A549 (cell line): ENCODE measurements around the gene GDF7.

Experiments used
- POLR2AphosphoS2 ChIP-seq: conservative IDR thresholded peaks from 2 replicates; pipeline ENCODE4 v1.6.1; 2012; ENCODE audit warnings: low read length, improper control_type of control experiment, inconsistent platforms
- USF2 ChIP-seq: fragments of 450-650 bp; IDR thresholded peaks from 2 replicates; pipeline ENCODE4 v1.6.1; 2014; ENCODE audit warnings: antibody characterized with exemption

DNA sequence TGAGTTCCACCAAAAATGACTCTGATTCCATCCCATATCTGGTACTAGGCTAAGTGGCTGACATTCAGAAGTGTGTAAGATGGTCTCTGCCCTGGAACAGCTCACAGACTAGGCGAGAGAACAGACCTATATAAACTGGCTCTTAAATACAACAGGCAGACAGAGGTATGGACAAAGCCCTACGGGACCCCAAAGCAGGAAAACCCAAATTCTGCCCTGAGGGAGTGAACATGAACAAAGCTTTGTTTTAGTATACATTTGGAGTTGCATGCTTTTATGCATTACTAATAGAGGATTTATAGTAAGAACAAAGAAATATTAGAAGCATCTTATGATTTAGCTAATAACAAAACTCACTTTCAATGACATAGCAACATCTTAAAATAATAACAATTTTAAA lies 25.1 kb downstream of the GDF7 start:
- TF ChIP-seq POLR2AphosphoS2 (no peak), USF2 (no peak)
